ENCODE measurements around the gene ADAMTS12.

GRCh38 chr5:33850100-33850594, 41.6 kb downstream of the ADAMTS12 start:
- TF ChIP-seq CTCF (conservative IDR thresholded peaks at IDR 0.05; ENCODE audit: low read depth, low read length) (no peak), EZH2 (IDR thresholded peaks at IDR 0.05; ENCODE audit: low read length, unreplicated experiment) (no peak), EZH2phosphoT487 (IDR thresholded peaks at IDR 0.05; ENCODE audit: borderline replicate concordance, low read length) (no peak)
